Testis (tissue), 3 donors: ENCODE data around the gene TMEM51. TPM values are rescaled to one million over a fixed set of nuclear protein-coding genes. Genes with fewer than 3 reads are reported as not detected.

ENCODE experiments used
- DNase-seq: peaks from one replicate; pipeline ENCODE4 v3.0.0-alpha.2; 2019
- H3K27ac ChIP-seq, 2 donors: fragments of 200-600 bp; sonication (generic); one replicate each; pipeline ENCODE4 v1.5.1; 2019
- H3K27me3 ChIP-seq: fragments of 200-600 bp; sonication (generic); one replicate; pipeline ENCODE4 v1.5.1; 2019
- H3K36me3 ChIP-seq: fragments of 200-600 bp; sonication (generic); one replicate; pipeline ENCODE4 v1.5.1; 2017; ENCODE audit warnings: low read depth; ENCODE audit errors: missing control alignments
- H3K4me1 ChIP-seq: fragments of 200-600 bp; sonication (generic); one replicate; pipeline ENCODE4 v1.5.1; 2019
- H3K4me3 ChIP-seq, 2 donors: fragments of 200-600 bp; sonication (generic); one replicate each; pipeline ENCODE4 v1.5.1; 2017 to 2019
- H3K9me3 ChIP-seq: fragments of 200-600 bp; sonication (generic); one replicate; pipeline ENCODE4 v1.5.1; 2017
- POLR2A ChIP-seq: fragments of 450-650 bp; IDR thresholded peaks from one replicate; pipeline ENCODE4 v1.6.1; 2017; ENCODE audit warnings: antibody characterized with exemption, mild to moderate bottlenecking, moderate library complexity
- WGBS, 2 donors: methylation state at CpG; one replicate each; pipeline ENCODE4 v1.1.5; 2018; 5-methylcytosine and 5-hydroxymethylcytosine counted together
- intact Hi-C: fragments of 100-400 bp; cut with DNase I; formaldehyde crosslinking; loops from one replicate; pipeline ENCODE4 v1.15.1; 2023; ENCODE audit warnings: low total_unique reads
- polyA plus RNA-seq: library from polyadenylated mRNA; stranded (reverse); fragments of 350-450 nt; fragmentation: Illumina TruSeq; extraction: RNeasy Lipid Tissue Mini Kit (QIAGEN cat#74804); gene quantifications from one replicate; pipeline ENCODE4 v1.2.3, GENCODE V29; 2014; ENCODE audit warnings: low read depth, low replicate concordance; ENCODE audit not compliant: insufficient read depth
- total RNA-seq, 2 donors: library from RNA; depleted of rRNA; stranded (reverse); fragments of >200 nt; gene quantifications; one replicate each; pipeline ENCODE4 v1.2.3, GENCODE V29; 2016
- TF ChIP-seq, protein P1 (sequence below), 3 experiments: fragments of 450-650 bp in 2 of 3; fragments of 200-600 bp in 1 of 3; sonication (generic) in 1 of 3; IDR thresholded peaks; one replicate each; pipeline ENCODE4 v1.5.1; 2016 to 2019; ENCODE audit warnings: antibody characterized with exemption in 3 of 3, mild to moderate bottlenecking in 2 of 3, moderate library complexity in 1 of 3

The TMEM51 gene
- total and polyA plus RNA-seq, 3 donors from 2014 or later: 5.3 to 7.9 (median 5.3) TPM

- no peaks in the 10 kb centered on the region for H3K9me3 ChIP-seq
- H3K4me3 ChIP-seq: no peak overlapping the region
- TF ChIP-seq POLR2A: no peak
- TF ChIP-seq, protein P1, sequence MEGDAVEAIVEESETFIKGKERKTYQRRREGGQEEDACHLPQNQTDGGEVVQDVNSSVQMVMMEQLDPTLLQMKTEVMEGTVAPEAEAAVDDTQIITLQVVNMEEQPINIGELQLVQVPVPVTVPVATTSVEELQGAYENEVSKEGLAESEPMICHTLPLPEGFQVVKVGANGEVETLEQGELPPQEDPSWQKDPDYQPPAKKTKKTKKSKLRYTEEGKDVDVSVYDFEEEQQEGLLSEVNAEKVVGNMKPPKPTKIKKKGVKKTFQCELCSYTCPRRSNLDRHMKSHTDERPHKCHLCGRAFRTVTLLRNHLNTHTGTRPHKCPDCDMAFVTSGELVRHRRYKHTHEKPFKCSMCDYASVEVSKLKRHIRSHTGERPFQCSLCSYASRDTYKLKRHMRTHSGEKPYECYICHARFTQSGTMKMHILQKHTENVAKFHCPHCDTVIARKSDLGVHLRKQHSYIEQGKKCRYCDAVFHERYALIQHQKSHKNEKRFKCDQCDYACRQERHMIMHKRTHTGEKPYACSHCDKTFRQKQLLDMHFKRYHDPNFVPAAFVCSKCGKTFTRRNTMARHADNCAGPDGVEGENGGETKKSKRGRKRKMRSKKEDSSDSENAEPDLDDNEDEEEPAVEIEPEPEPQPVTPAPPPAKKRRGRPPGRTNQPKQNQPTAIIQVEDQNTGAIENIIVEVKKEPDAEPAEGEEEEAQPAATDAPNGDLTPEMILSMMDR (IDR thresholded peaks at IDR 0.05): no peak
- intact Hi-C loops: no loop called here
- no peak overlapping the region for H3K27ac ChIP-seq
- H3K27me3 ChIP-seq: no peaks in the 10 kb centered on the region
- WGBS, 2 donors: 72 to 82% methylated on average over 17 of the region's 17 CpGs
- DNase-seq: no peak
- no peaks in the 10 kb centered on the region for H3K36me3 ChIP-seq
- H3K4me1 ChIP-seq: peaks cover 2% of the 10 kb centered on the region
Measured at GRCh38 chr1:15226388-15227255, 73.1 kb downstream of the TMEM51 start.

- Histone ChIP-seq H3K27ac (no peak overlapping the region), H3K27me3 (no peaks in the 10 kb centered on the region), H3K36me3 (no peaks in the 10 kb centered on the region), H3K9me3 (no peaks in the 10 kb centered on the region), H3K4me1 (peaks cover under 1% of the 10 kb centered on the region), H3K4me3 (no peak overlapping the region)
- 64 to 73% methylated on average over 4 of the region's 4 CpGs for WGBS, 2 donors
- no peak for TF ChIP-seq POLR2A
- TF ChIP-seq, protein P1 (IDR thresholded peaks at IDR 0.05): no peak
- no peak for DNase-seq
- intact Hi-C loops: no loop called here
Measured at GRCh38 chr1:15229707-15230131, 76.2 kb downstream of the TMEM51 start.

GRCh38 chr1:15231714-15232201, 78.2 kb downstream of the TMEM51 start:
- TF ChIP-seq, protein P1 (IDR thresholded peaks at IDR 0.05): no peak
- TF ChIP-seq POLR2A: no peak
- Histone ChIP-seq H3K36me3 (no peaks in the 10 kb centered on the region), H3K9me3 (no peaks in the 10 kb centered on the region), H3K27ac (no peak overlapping the region), H3K4me1 (no peaks in the 10 kb centered on the region), H3K4me3 (no peak overlapping the region), H3K27me3 (no peaks in the 10 kb centered on the region)
- DNase-seq: no peak
- 78 to 91% methylated on average over 5 of the region's 5 CpGs for WGBS, 2 donors
- intact Hi-C loops: no loop called here

DNA sequence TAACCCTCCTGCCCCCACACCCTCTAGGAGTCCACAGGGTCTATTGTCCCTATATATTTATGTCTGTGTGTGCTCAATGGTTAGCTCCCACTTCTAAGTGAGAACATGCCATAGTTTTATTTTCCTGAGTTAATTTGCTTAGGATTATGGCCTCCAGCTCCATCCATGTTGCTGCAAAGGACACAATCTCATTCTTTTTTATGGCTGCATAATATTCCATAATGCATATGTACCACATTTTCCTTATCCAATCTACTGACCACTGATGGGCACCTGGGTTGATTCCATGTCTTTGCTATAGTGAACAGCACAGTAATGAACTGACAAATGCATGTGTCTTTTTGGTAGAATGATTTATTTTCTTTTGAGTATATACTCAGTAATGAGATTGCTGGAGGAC, 80.1 kb downstream of the TMEM51 start:
- TF ChIP-seq POLR2A: no peak
- TF ChIP-seq, protein P1 (IDR thresholded peaks at IDR 0.05): no peak
- H3K4me3 ChIP-seq: no peak overlapping the region
- H3K27me3 ChIP-seq: no peaks in the 10 kb centered on the region
- H3K27ac ChIP-seq: no peak overlapping the region
- H3K9me3 ChIP-seq: no peaks in the 10 kb centered on the region
- intact Hi-C loops: no loop called here
- DNase-seq: no peak
- H3K36me3 ChIP-seq: no peaks in the 10 kb centered on the region
- no peaks in the 10 kb centered on the region for H3K4me1 ChIP-seq
